DOHH2 (cell line): Measurements from ENCODE around the gene BCAR1.
"Not testable (repeated sequence)": the region's sequence is repeated elsewhere in the genome, so short reads cannot be mapped to it uniquely, and the experiment has no call there.

ENCODE experiments used
- H3F3A ChIP-seq: fragments of 200-600 bp; sonication (generic), shearing (Covaris generic); 2 replicates; pipeline ENCODE4 v1.6.0; 2016; ENCODE audit warnings: antibody characterized with exemption, mild to moderate bottlenecking; ENCODE audit not compliant: control insufficient read depth, insufficient read depth
- H3K27ac ChIP-seq: fragments of 200-600 bp; sonication (generic); 2 replicates; pipeline ENCODE4 v1.5.1; 2014; ENCODE audit warnings: low read depth, mild to moderate bottlenecking, low read length, moderate library complexity
- H3K27me3 ChIP-seq: fragments of 200-600 bp; sonication (generic); 2 replicates; pipeline ENCODE4 v1.6.1; 2014; ENCODE audit warnings: mild to moderate bottlenecking, low read length, mixed read lengths; ENCODE audit not compliant: control insufficient read depth
- H3K36me3 ChIP-seq: fragments of 200-600 bp; sonication (generic); 2 replicates; pipeline ENCODE4 v1.6.1; 2014; ENCODE audit warnings: mild to moderate bottlenecking, low read length, moderate library complexity, mixed read lengths; ENCODE audit not compliant: control insufficient read depth
- H3K4me1 ChIP-seq: fragments of 200-600 bp; sonication (generic); 2 replicates; pipeline ENCODE4 v1.6.1; 2014; ENCODE audit warnings: mild to moderate bottlenecking, low read length, mixed read lengths; ENCODE audit not compliant: control insufficient read depth
- H3K4me2 ChIP-seq: fragments of 200-600 bp; sonication (generic); 2 replicates; pipeline ENCODE4 v1.6.0; 2014; ENCODE audit warnings: mild to moderate bottlenecking, low read length, moderate library complexity
- H3K4me3 ChIP-seq: fragments of 200-600 bp; sonication (generic); 2 replicates; pipeline ENCODE4 v1.5.1; 2014; ENCODE audit warnings: mild to moderate bottlenecking, low read length, mixed read lengths
- H3K79me2 ChIP-seq: fragments of 200-600 bp; sonication (generic); 2 replicates; pipeline ENCODE4 v1.6.1; 2014; ENCODE audit warnings: mild to moderate bottlenecking, low read length, mixed read lengths; ENCODE audit not compliant: control insufficient read depth
- H3K9me2 ChIP-seq: fragments of 200-600 bp; sonication (generic); replicated peaks from 2 replicates; pipeline ENCODE4 v1.6.1; 2014; ENCODE audit warnings: mild to moderate bottlenecking, low read length, mixed read lengths; ENCODE audit not compliant: control insufficient read depth
- H3K9me3 ChIP-seq: fragments of 200-600 bp; sonication (generic); 2 replicates; pipeline ENCODE4 v1.6.1; 2014; ENCODE audit warnings: antibody characterized with exemption, low read length, mixed read lengths; ENCODE audit not compliant: control insufficient read depth, insufficient read depth
- H4K20me1 ChIP-seq: fragments of 200-600 bp; sonication (generic); 2 replicates; pipeline ENCODE4 v1.6.0; 2014; ENCODE audit warnings: low read depth, mild to moderate bottlenecking, antibody characterized with exemption, low read length, moderate library complexity; ENCODE audit not compliant: control insufficient read depth, insufficient read depth
- EZH2phosphoT487 ChIP-seq: fragments of 200-600 bp; sonication (generic); IDR thresholded peaks from 2 replicates; pipeline ENCODE4 v1.6.1; 2017; ENCODE audit warnings: borderline replicate concordance, mild to moderate bottlenecking, antibody characterized with exemption, low read length, moderate library complexity, mixed read lengths
- TF ChIP-seq, protein P1 (sequence below): fragments of 200-600 bp; sonication (generic); IDR thresholded peaks from one replicate; pipeline ENCODE4 v1.5.1; 2014; ENCODE audit warnings: antibody characterized with exemption, mild to moderate bottlenecking, low read depth, low read length; ENCODE audit not compliant: poor library complexity, severe bottlenecking

Gene BCAR1

GRCh38 chr16:75217389-75217851 lies 34.0 kb downstream of the BCAR1 start:
- Histone ChIP-seq H3K9me2 (no peaks in the 10 kb centered on the region), H4K20me1 (no peaks in the 10 kb centered on the region), H3K4me1 (no peaks in the 10 kb centered on the region), H3K36me3 (no peaks in the 10 kb centered on the region), H3K9me3 (no peaks in the 10 kb centered on the region), H3K27ac (no peak overlapping the region), H3K27me3 (no peaks in the 10 kb centered on the region), H3K79me2 (no peaks in the 10 kb centered on the region), H3K4me2 (no peak overlapping the region), H3K4me3 (no peak overlapping the region), H3F3A (no peaks in the 10 kb centered on the region)
- TF ChIP-seq EZH2phosphoT487: no peak
- TF ChIP-seq, protein P1, sequence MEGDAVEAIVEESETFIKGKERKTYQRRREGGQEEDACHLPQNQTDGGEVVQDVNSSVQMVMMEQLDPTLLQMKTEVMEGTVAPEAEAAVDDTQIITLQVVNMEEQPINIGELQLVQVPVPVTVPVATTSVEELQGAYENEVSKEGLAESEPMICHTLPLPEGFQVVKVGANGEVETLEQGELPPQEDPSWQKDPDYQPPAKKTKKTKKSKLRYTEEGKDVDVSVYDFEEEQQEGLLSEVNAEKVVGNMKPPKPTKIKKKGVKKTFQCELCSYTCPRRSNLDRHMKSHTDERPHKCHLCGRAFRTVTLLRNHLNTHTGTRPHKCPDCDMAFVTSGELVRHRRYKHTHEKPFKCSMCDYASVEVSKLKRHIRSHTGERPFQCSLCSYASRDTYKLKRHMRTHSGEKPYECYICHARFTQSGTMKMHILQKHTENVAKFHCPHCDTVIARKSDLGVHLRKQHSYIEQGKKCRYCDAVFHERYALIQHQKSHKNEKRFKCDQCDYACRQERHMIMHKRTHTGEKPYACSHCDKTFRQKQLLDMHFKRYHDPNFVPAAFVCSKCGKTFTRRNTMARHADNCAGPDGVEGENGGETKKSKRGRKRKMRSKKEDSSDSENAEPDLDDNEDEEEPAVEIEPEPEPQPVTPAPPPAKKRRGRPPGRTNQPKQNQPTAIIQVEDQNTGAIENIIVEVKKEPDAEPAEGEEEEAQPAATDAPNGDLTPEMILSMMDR: no peak

GRCh38 chr16:75216576-75216975 lies 34.8 kb downstream of the BCAR1 start:
- H3K27me3 ChIP-seq: no peaks in the 10 kb centered on the region
- no peaks in the 10 kb centered on the region for H3K9me3 ChIP-seq
- H3K36me3 ChIP-seq: no peaks in the 10 kb centered on the region
- H3K9me2 ChIP-seq: no peaks in the 10 kb centered on the region
- H4K20me1 ChIP-seq: no peaks in the 10 kb centered on the region
- no peaks in the 10 kb centered on the region for H3K4me1 ChIP-seq
- H3F3A ChIP-seq: no peaks in the 10 kb centered on the region
- no peak overlapping the region for H3K4me3 ChIP-seq
- no peak for TF ChIP-seq EZH2phosphoT487
- TF ChIP-seq, protein P1: no peak
- H3K27ac ChIP-seq: no peak overlapping the region
- H3K79me2 ChIP-seq: no peaks in the 10 kb centered on the region
- no peak overlapping the region for H3K4me2 ChIP-seq

DNA sequence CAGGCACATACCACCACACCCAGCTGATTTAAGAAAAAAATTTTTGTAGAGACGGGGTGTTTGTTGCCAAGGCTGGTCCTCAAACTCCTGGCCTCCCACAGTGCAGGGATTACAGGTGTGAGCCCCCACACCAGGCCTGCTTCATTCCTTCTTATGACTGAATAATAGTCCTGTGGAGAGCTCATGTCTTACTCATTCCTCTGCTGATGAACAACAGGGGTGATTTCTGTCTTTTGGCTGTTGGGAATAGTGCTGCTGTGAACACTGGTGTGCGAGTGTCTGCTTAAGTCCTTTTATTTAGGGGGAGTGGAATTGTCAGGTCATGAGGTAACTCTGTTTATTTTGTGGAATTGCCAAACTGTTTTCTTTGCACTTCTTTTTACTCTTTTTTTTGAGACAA lies 35.3 kb downstream of the BCAR1 start:
- Histone ChIP-seq H3K27me3 (no peaks in the 10 kb centered on the region), H3K4me2 (no peak overlapping the region)

DNA sequence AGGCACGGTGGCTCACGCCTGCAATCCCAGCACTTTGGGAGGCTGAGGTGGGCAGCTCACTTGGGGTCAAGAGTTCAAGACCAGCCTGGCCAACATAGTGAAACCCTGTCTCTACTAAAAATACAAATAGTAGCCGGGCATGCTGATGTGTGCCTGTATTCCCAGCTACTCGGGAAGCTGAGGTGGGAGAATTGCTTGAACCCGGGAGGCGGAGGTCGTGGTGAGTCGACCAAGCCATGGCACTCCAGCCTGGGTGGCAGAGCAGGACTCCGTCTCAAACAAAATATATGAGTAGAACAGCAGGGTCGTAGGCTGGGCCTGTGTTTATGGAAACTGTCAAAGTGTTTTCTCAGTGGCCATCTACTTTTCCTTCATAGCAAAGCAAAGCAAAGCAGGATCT lies 40.1 kb downstream of the BCAR1 start:
- H3K27me3 ChIP-seq, H3K4me2 ChIP-seq, H3K9me2 ChIP-seq, H4K20me1 ChIP-seq, H3K9me3 ChIP-seq, H3K27ac ChIP-seq, H3K36me3 ChIP-seq, H3F3A ChIP-seq, H3K79me2 ChIP-seq, H3K4me3 ChIP-seq, H3K4me1 ChIP-seq: not testable (repeated sequence)

More for the DNA sequence above, 35.3 kb downstream of the BCAR1 start:
- Histone ChIP-seq H3F3A (no peaks in the 10 kb centered on the region), H3K79me2 (no peaks in the 10 kb centered on the region), H3K9me3 (no peaks in the 10 kb centered on the region), H3K27ac (no peak overlapping the region), H3K4me1 (no peaks in the 10 kb centered on the region), H4K20me1 (no peaks in the 10 kb centered on the region), H3K9me2 (no peaks in the 10 kb centered on the region), H3K4me3 (no peak overlapping the region), H3K36me3 (no peaks in the 10 kb centered on the region)
- no peak for TF ChIP-seq EZH2phosphoT487
- TF ChIP-seq, protein P1: no peak
